Ishikawa (cell line): ENCODE results near the gene DIPK1B.

ENCODE experiments used
- CEBPB ChIP-seq: IDR thresholded peaks from 2 replicates; pipeline ENCODE4 v1.6.1; 2012
- EGR1 ChIP-seq: IDR thresholded peaks from 2 replicates; pipeline ENCODE4 v1.6.1; 2012
- EP300 ChIP-seq: IDR thresholded peaks from 2 replicates; pipeline ENCODE4 v1.6.1; 2012; ENCODE audit warnings: borderline replicate concordance
- REST ChIP-seq: IDR thresholded peaks from 2 replicates; pipeline ENCODE4 v1.6.1; 2012; ENCODE audit warnings: low read depth, mild to moderate bottlenecking

GRCh38 chr9:136750526-136750925, 38.2 kb downstream of the DIPK1B start:
- TF ChIP-seq EP300 (no peak), EGR1 (no peak), CEBPB (no peak), REST (no peak)
